Upper lobe of left lung (tissue), 6 donors: ENCODE measurements around the gene FAM118B. TPM values are rescaled to one million over a fixed set of nuclear protein-coding genes. Genes with fewer than 3 reads are reported as not detected.

Experiments used
- ATAC-seq, 2 donors: fragments of 200-7000 bp; cut with Tn5 transposase; one replicate each; pipeline ENCODE4 v1.9.1; 2022; ENCODE audit warnings: mild to moderate bottlenecking in 2 of 2, moderate library complexity in 2 of 2; ENCODE audit not compliant: low FRiP score in 2 of 2
- DNase-seq, 2 donors: peaks; one replicate each; pipeline ENCODE4 v3.0.0-alpha.2; 2019 to 2020
- H3K27ac ChIP-seq, 4 donors: fragments of 200-600 bp; sonication (generic); one replicate each; pipeline ENCODE4 v1.5.1; 2016 to 2019
- H3K27me3 ChIP-seq, 4 donors: fragments of 200-600 bp; sonication (generic); one replicate each; pipeline ENCODE4 v1.5.1; 2017 to 2019
- H3K36me3 ChIP-seq, 4 donors: fragments of 200-600 bp; sonication (generic); one replicate each; pipeline ENCODE4 v1.5.1; 2016 to 2019
- H3K4me1 ChIP-seq, 4 donors: fragments of 200-600 bp; sonication (generic); one replicate each; pipeline ENCODE4 v1.5.1; 2018 to 2019
- H3K4me3 ChIP-seq, 4 donors: fragments of 200-600 bp; sonication (generic); one replicate each; pipeline ENCODE4 v1.5.1; 2017 to 2019; ENCODE audit warnings: mild to moderate bottlenecking in 2 of 4, moderate library complexity in 1 of 4
- H3K9me3 ChIP-seq, 4 donors: fragments of 200-600 bp; sonication (generic); one replicate each; pipeline ENCODE4 v1.5.1; 2018 to 2019
- CTCF ChIP-seq, 6 experiments: fragments of 450-650 bp in 4 of 6; fragments of 200-600 bp in 2 of 6; sonication (generic) in 2 of 6; IDR thresholded peaks; one replicate each; pipeline ENCODE4 v1.5.1; 2016 to 2019; ENCODE audit warnings: antibody characterized with exemption in 6 of 6
- EP300 ChIP-seq, 4 donors: sonication (generic); formaldehyde crosslinking; IDR thresholded peaks; one replicate each; pipeline ENCODE4 v1.5.1; 2017; ENCODE audit warnings: antibody characterized with exemption in 4 of 4, control low read depth in 2 of 4
- POLR2A ChIP-seq, 4 donors: fragments of 450-650 bp; IDR thresholded peaks; one replicate each; pipeline ENCODE4 v1.5.1; 2016 to 2017; ENCODE audit warnings: antibody characterized with exemption in 4 of 4, mild to moderate bottlenecking in 2 of 4
- POLR2AphosphoS5 ChIP-seq, 2 donors: sonication (generic); formaldehyde crosslinking; IDR thresholded peaks; one replicate each; pipeline ENCODE4 v1.5.1; 2017; ENCODE audit warnings: antibody characterized with exemption in 2 of 2
- WGBS, 2 donors: methylation state at CpG; one replicate each; pipeline ENCODE4 v1.1.5; 2017 to 2018; 5-methylcytosine and 5-hydroxymethylcytosine counted together
- total RNA-seq, 6 donors: library from RNA; depleted of rRNA in 4 of 6; stranded (reverse); fragments of >200 nt in 4 of 6; gene quantifications; one replicate each; pipeline versions ENCODE4 v1.1.0 to v1.2.1, GENCODE V29; 2016 to 2021
- donor health status: DM: no; HTN: no; CAD: no; lungs with moderate emphysema.
- donor health status: DM: no; HTN: yes; CAD: no; lungs with severe emphysema.

FAM118B gene
- total RNA-seq = 10 to 100 TPM in 5 of 6 donors, 1 to 10 TPM in 1; 9.2 to 36.7 (median 31.2) TPM

GRCh38 chr11:126211236-126212088 lies at the start of gene FAM118B, which contains the start of gene RPUSD4:
Gene FAM118B, plus strand, starts transcription at chr11:126211782. Its CDS starts 23,220 bp downstream, at chr11:126235002.
Gene RPUSD4, minus strand, starts transcription at chr11:126211650. Its CDS starts 12 bp downstream, at chr11:126211638.
- H3K9me3 ChIP-seq = no peaks in the 10 kb centered on the region
- H3K27me3 ChIP-seq = no peaks in the 10 kb centered on the region
- H3K36me3 ChIP-seq = peaks cover 0 to 34% (median 10%) of the 10 kb centered on the region in 4 donors
- peaks cover 23 to 38% (median 35%) of the 10 kb centered on the region in 4 donors for H3K4me1 ChIP-seq
- 0% methylated on average over 19 to 57 of the region's 62 CpGs for WGBS, 2 donors
- TF ChIP-seq POLR2A (IDR thresholded peaks at IDR 0.05) (peak in 3 of 4 donors; percentile 53 to 91 (median 85)), EP300 (IDR thresholded peaks at IDR 0.05) (peak in 1 of 4 donors; percentile 57), CTCF (IDR thresholded peaks at IDR 0.05) (no peak), POLR2AphosphoS5 (IDR thresholded peaks at IDR 0.05) (peak; percentile 79 to 92)
- ATAC-seq (peak; percentile 98 to 99), DNase-seq (peak; percentile 99 to 100)
- peak within 1 kb of the TSS; percentile 82 to 91 (median 86) for H3K4me3 ChIP-seq
- peak within 1 kb of the TSS; percentile 51 to 77 (median 63) for H3K27ac ChIP-seq

GRCh38 chr11:126162306-126163030 lies 49.1 kb upstream of the FAM118B start:
- Histone ChIP-seq H3K4me1 (no peaks in the 10 kb centered on the region), H3K9me3 (no peaks in the 10 kb centered on the region), H3K27me3 (no peaks in the 10 kb centered on the region), H3K27ac (no peak overlapping the region), H3K36me3 (no peaks in the 10 kb centered on the region), H3K4me3 (no peak overlapping the region)
- no peak for ATAC-seq
- DNase-seq = no peak
- WGBS, 2 donors = 85 to 90% methylated on average over 5 to 14 of the region's 14 CpGs
- no peak for TF ChIP-seq EP300 (IDR thresholded peaks at IDR 0.05)

GRCh38 chr11:126163074-126163700 lies 48.4 kb upstream of the FAM118B start:
- no peak overlapping the region for H3K4me3 ChIP-seq
- H3K9me3 ChIP-seq = no peaks in the 10 kb centered on the region
- TF ChIP-seq CTCF (IDR thresholded peaks at IDR 0.05) (no peak), EP300 (IDR thresholded peaks at IDR 0.05) (no peak), POLR2A (IDR thresholded peaks at IDR 0.05) (no peak), POLR2AphosphoS5 (IDR thresholded peaks at IDR 0.05) (no peak)
- H3K27ac ChIP-seq = no peak overlapping the region
- no peaks in the 10 kb centered on the region for H3K36me3 ChIP-seq
- H3K4me1 ChIP-seq = no peaks in the 10 kb centered on the region
- no peaks in the 10 kb centered on the region for H3K27me3 ChIP-seq
- ATAC-seq (peak in 1 of 2 donors; percentile 57), DNase-seq (no peak)
- WGBS, 2 donors = 63 to 67% methylated on average over 17 to 22 of the region's 22 CpGs

DNA sequence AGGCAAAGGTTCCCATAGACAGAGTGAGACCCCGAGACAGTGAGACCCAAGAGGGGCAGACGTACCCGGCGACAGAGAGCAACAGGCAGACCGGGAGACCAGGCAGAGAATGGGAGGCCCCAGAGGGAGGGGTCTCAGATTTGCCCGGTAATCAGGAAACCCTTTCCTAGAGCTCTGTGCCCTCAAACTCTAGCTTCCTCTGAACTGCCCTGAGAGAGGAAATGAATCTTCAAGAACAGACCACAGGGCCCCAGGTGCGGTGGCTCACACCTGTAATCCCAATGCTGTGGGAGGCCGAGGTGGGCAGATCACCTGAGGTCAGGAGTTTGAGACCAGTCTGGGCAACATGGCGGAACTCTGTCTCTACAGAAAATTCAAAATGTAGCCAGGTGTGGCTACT lies 47.8 kb upstream of the FAM118B start:
- Histone ChIP-seq H3K4me1 (no peaks in the 10 kb centered on the region), H3K27ac (no peak overlapping the region), H3K9me3 (no peaks in the 10 kb centered on the region), H3K36me3 (no peaks in the 10 kb centered on the region), H3K4me3 (no peak overlapping the region), H3K27me3 (no peaks in the 10 kb centered on the region)
- TF ChIP-seq CTCF (IDR thresholded peaks at IDR 0.05) (no peak), POLR2AphosphoS5 (IDR thresholded peaks at IDR 0.05) (no peak), POLR2A (IDR thresholded peaks at IDR 0.05) (no peak), EP300 (IDR thresholded peaks at IDR 0.05) (no peak)
- ATAC-seq (no peak), DNase-seq (no peak)
- 72 to 73% methylated on average over 4 to 9 of the region's 9 CpGs for WGBS, 2 donors

GRCh38 chr11:126164781-126165180 lies 46.8 kb upstream of the FAM118B start:
- H3K27ac ChIP-seq = no peak overlapping the region
- no peak for DNase-seq
- H3K36me3 ChIP-seq = no peaks in the 10 kb centered on the region
- H3K4me3 ChIP-seq = no peak overlapping the region
- TF ChIP-seq EP300 (IDR thresholded peaks at IDR 0.05) (no peak), POLR2A (IDR thresholded peaks at IDR 0.05) (no peak), POLR2AphosphoS5 (IDR thresholded peaks at IDR 0.05) (no peak), CTCF (IDR thresholded peaks at IDR 0.05) (no peak)
- 87 to 89% methylated on average over 8 of the region's 8 CpGs for WGBS, 2 donors
- H3K4me1 ChIP-seq = no peaks in the 10 kb centered on the region
- H3K9me3 ChIP-seq = no peaks in the 10 kb centered on the region
- ATAC-seq = no peak
- H3K27me3 ChIP-seq = no peaks in the 10 kb centered on the region
